K562 (cell line): Measurements from ENCODE around the gene PCDH9. TPM values are rescaled to one million over a fixed set of nuclear protein-coding genes. Genes with fewer than 3 reads are reported as not detected.

Experiments
- ATAC-seq: fragments of 200-7000 bp; cut with Tn5 transposase; 3 replicates; pipeline ENCODE4 v1.9.1; 2020; ENCODE audit warnings: moderate library complexity
- BruUV-seq: library from RNA; stranded (reverse); fragments of 400-500 nt; replicated peaks from 2 replicates; lab custom pipeline; 2021; lab: Mats Ljungman, UMichigan
- CTCF ChIA-PET: fragments of 300-600 bp; formaldehyde crosslinking; extraction: SDS; loops from one replicate; lab custom pipeline; 2021; ENCODE audit warnings: low intra/inter-chr PET ratio; lab: Yijun Ruan, JAX
- POLR2A ChIA-PET: fragments of 300-600, 350-650 bp; sonication (Branson Sonifier 250); formaldehyde crosslinking; extraction: SDS; loops from one replicate; lab custom pipeline; 2021; ENCODE audit warnings: antibody characterized with exemption, inconsistent platforms; lab: Yijun Ruan, JAX
- DNase-seq, 4 experiments: peaks; one replicate each; pipeline versions ENCODE4 v3.0.0 to v3.0.0-alpha.2; 2011 to 2018; ENCODE audit warnings: low spot score in 3 of 4, mixed read lengths in 3 of 4; ENCODE audit errors: extremely low read depth in 1 of 4
- FAIRE-seq: peaks from 2 replicates; lab custom pipeline; 2011; peaks lifted over from hg19 to GRCh38; lab: Jason Lieb, UNC
- H2AFZ ChIP-seq: 2 replicates; pipeline ENCODE4 v1.6.0; 2011; ENCODE audit warnings: low read depth, low read length, control low read depth, inconsistent platforms
- H3K27ac ChIP-seq: fragments of 200-600 bp; 3 replicates; pipeline ENCODE4 v1.8.0; 2011; ENCODE audit warnings: low read depth, mild to moderate bottlenecking, control low read depth, inconsistent platforms, low read length, moderate library complexity, mixed read lengths; ENCODE audit errors: extremely low read depth
- H3K27me3 ChIP-seq, 2 experiments: fragments of 300-600 bp in 1 of 2; 2 replicates in 1 of 2; 3 replicates in 1 of 2; pipeline versions ENCODE4 v1.6.0 to v1.8.0; 2011; ENCODE audit warnings: inconsistent platforms in 2 of 2, low read length in 2 of 2, mild to moderate bottlenecking in 1 of 2, mixed read lengths in 1 of 2, moderate library complexity in 1 of 2; ENCODE audit not compliant: control insufficient read depth in 2 of 2, insufficient read depth in 2 of 2
- H3K36me3 ChIP-seq: fragments of 300-600 bp; 3 replicates; pipeline ENCODE4 v1.8.0; 2011; ENCODE audit warnings: mild to moderate bottlenecking, low read length, inconsistent platforms; ENCODE audit not compliant: control insufficient read depth, insufficient read depth
- H3K4me1 ChIP-seq, 2 experiments: fragments of 200-600 bp in 1 of 2; replicated peaks in 1 of 2; 2 replicates in 1 of 2; 3 replicates in 1 of 2; pipeline versions ENCODE4 v1.5.1 to v1.8.0; 2011; ENCODE audit warnings: inconsistent platforms in 2 of 2, low read length in 2 of 2, mild to moderate bottlenecking in 1 of 2, mixed read lengths in 1 of 2, moderate library complexity in 1 of 2; ENCODE audit not compliant: control insufficient read depth in 2 of 2, insufficient read depth in 2 of 2
- H3K4me2 ChIP-seq: 2 replicates; pipeline ENCODE4 v1.6.1; 2011; ENCODE audit warnings: low read length, control low read depth, inconsistent platforms, mixed read lengths; ENCODE audit not compliant: insufficient read depth
- H3K4me3 ChIP-seq: fragments of 200-600 bp; sonication (generic), shearing (Covaris generic); 2 replicates; pipeline ENCODE4 v1.5.1; 2016; ENCODE audit warnings: control low read depth, inconsistent platforms
- H3K79me2 ChIP-seq: fragments of 200-600 bp; 3 replicates; pipeline ENCODE4 v1.8.0; 2011; ENCODE audit warnings: low read length, inconsistent platforms; ENCODE audit not compliant: control insufficient read depth, insufficient read depth
- H3K9ac ChIP-seq, 2 experiments: 2 replicates each; pipeline versions ENCODE4 v1.6.0 to v1.6.1; 2011; ENCODE audit warnings: low read depth in 2 of 2, low read length in 2 of 2, control low read depth in 1 of 2, inconsistent platforms in 1 of 2, mild to moderate bottlenecking in 1 of 2, mixed read lengths in 1 of 2; ENCODE audit not compliant: insufficient read depth in 1 of 2
- H3K9me1 ChIP-seq: one replicate; pipeline ENCODE4 v1.6.0; 2011; ENCODE audit warnings: inconsistent platforms, mild to moderate bottlenecking, low read length, moderate library complexity; ENCODE audit not compliant: control insufficient read depth, insufficient read depth
- H3K9me3 ChIP-seq: replicated peaks from 2 replicates; pipeline ENCODE4 v1.5.1; 2011; ENCODE audit warnings: low read depth, low read length, inconsistent platforms; ENCODE audit not compliant: control insufficient read depth, insufficient read depth
- H4K20me1 ChIP-seq: replicated peaks from 2 replicates; pipeline ENCODE4 v1.6.1; 2011; ENCODE audit warnings: low read length, inconsistent platforms, mixed read lengths; ENCODE audit not compliant: control insufficient read depth, insufficient read depth
- EZH2 ChIP-seq: IDR thresholded peaks from 2 replicates; pipeline ENCODE4 v1.6.1; 2012; ENCODE audit warnings: low read depth, mild to moderate bottlenecking, inconsistent platforms, low read length, borderline replicate concordance
- NFRKB ChIP-seq: fragments of 450-650 bp; IDR thresholded peaks from 2 replicates; pipeline ENCODE4 v1.6.1; 2016; ENCODE audit warnings: low read depth
- RBM14 ChIP-seq: fragments of 200-400 bp; formaldehyde crosslinking; IDR thresholded peaks from 2 replicates; pipeline ENCODE4 v1.6.1; 2018; ENCODE audit warnings: low read depth, mild to moderate bottlenecking, low read length, moderate library complexity, borderline replicate concordance; ENCODE audit not compliant: insufficient read depth
- YY1 ChIP-seq, 3 experiments: IDR thresholded peaks; 2 replicates each; pipeline ENCODE4 v1.6.1; 2011; ENCODE audit warnings: low read length in 2 of 3, mild to moderate bottlenecking in 2 of 3, moderate library complexity in 2 of 3, borderline replicate concordance in 1 of 3, control low read depth in 1 of 3, low read depth in 1 of 3; ENCODE audit not compliant: insufficient read depth in 3 of 3, insufficient replicate concordance in 2 of 3, control insufficient read depth in 1 of 3, insufficient read length in 1 of 3; ENCODE audit errors: extremely low read depth in 1 of 3
- in situ Hi-C: fragments of 300-500 bp; cut with MboI; formaldehyde crosslinking; loops from 4 replicates; pipeline ENCODE4 v1.15.0; 2018; ENCODE audit warnings: inconsistent platforms, mixed read lengths
- intact Hi-C: fragments of 100-400 bp; cut with micrococcal nuclease; formaldehyde crosslinking; loops from 2 replicates; pipeline ENCODE4 v1.14.2; 2022
- polyA plus RNA-seq, 8 experiments: library from polyadenylated mRNA; depleted of rRNA in 4 of 8; stranded (reverse) in 5 of 8; unstranded in 3 of 8; fragments of >200 nt; fragmentation: Nextera tagmentation in 2 of 8; fragmentation: Illumina TruSeq in 1 of 8; extraction: Ambion mirVana in 2 of 8; extraction: Trizol in 1 of 8; gene quantifications; 2 replicates each; pipeline versions ENCODE4 v1.2.1 to v1.2.3, GENCODE V29; 2011 to 2014; ENCODE audit warnings: inconsistent platforms in 1 of 8, missing spikeins in 1 of 8
- total RNA-seq, 7 experiments: library from RNA; depleted of rRNA in 6 of 7; stranded (reverse); fragments of >200 nt in 6 of 7; fragmentation: Illumina TruSeq in 2 of 7; extraction: Trizol in 2 of 7; gene quantifications; 2 replicates each; pipeline versions ENCODE4 v1.2.1 to v1.2.3, GENCODE V29; 2011 to 2021; ENCODE audit warnings: low replicate concordance in 1 of 7
- TF ChIP-seq, protein P1 (sequence below): fragments of 200-600 bp; sonication (generic); IDR thresholded peaks from one replicate; pipeline ENCODE4 v1.6.1; 2012; ENCODE audit warnings: mild to moderate bottlenecking, low read depth, low read length, inconsistent platforms
- TF ChIP-seq, protein P2 (sequence below), 3 experiments: fragments of 200-800 bp in 1 of 3; fragments of 250-450 bp in 1 of 3; fragments of 450-650 bp in 1 of 3; sonication (Bioruptor Pico) in 1 of 3; sonication (Bioruptor generic) in 1 of 3; formaldehyde crosslinking in 1 of 3; IDR thresholded peaks; 2 replicates each; pipeline versions ENCODE4 v1.6.1 to v1.8.0; 2016 to 2022; ENCODE audit warnings: mild to moderate bottlenecking in 2 of 3, missing genetic modification characterization in 2 of 3, missing compliant biosample characterization in 1 of 3, moderate library complexity in 1 of 3

PCDH9 gene
- total and polyA plus RNA-seq, 9 of the 15 experiments (the other 6 are each of a cell fraction or from before 2014, with no cell fraction given), result 1.1 to 6.7 (median 4.9) TPM

DNA sequence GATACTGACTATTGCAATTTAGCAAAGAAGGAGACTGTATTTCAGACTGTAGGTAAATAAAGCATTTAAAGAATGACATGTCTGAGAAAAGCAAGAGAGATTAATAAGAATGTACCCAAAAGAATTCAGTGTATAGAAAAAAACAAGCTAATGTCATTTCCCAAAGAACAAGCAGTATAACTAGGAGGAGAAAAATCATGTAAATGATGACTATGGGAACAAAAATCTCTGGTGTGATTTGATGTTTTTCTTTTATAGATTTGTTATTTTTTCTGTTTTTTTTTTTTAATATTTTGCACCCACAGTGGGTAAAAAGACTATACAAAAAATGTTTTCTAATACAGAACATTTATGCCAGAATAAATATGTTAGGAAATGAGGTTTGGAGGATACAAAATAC lies 801.0 kb downstream of the PCDH9 start:
- no peak overlapping the region for H3K4me2 ChIP-seq
- no peaks in the 10 kb centered on the region for H3K9me3 ChIP-seq
- ChIA-PET POLR2A (interaction anchor here (0.6 to 0.7 kb wide), 2 partner anchors 31 to 331 kb away, joined by 3 read pairs; no protein-coding TSS in a partner anchor), CTCF (no interaction called here)
- H3K4me1 ChIP-seq, result no peaks in the 10 kb centered on the region
- no peak overlapping the region for H3K9ac ChIP-seq
- no peaks in the 10 kb centered on the region for H3K9me1 ChIP-seq
- H2AFZ ChIP-seq, result no peak overlapping the region
- no peaks in the 10 kb centered on the region for H3K79me2 ChIP-seq
- BruUV-seq, result no TSS peak
- in situ Hi-C loops (no loop called here), intact Hi-C loops (no loop called here)
- no peak for FAIRE-seq
- no peaks in the 10 kb centered on the region for H3K36me3 ChIP-seq
- no peaks in the 10 kb centered on the region for H3K27me3 ChIP-seq
- no peak overlapping the region for H3K4me3 ChIP-seq
- no peak overlapping the region for H3K27ac ChIP-seq
- DNase-seq, result no peak
- no peaks in the 10 kb centered on the region for H4K20me1 ChIP-seq
- ATAC-seq, result no peak
- TF ChIP-seq, protein P1, sequence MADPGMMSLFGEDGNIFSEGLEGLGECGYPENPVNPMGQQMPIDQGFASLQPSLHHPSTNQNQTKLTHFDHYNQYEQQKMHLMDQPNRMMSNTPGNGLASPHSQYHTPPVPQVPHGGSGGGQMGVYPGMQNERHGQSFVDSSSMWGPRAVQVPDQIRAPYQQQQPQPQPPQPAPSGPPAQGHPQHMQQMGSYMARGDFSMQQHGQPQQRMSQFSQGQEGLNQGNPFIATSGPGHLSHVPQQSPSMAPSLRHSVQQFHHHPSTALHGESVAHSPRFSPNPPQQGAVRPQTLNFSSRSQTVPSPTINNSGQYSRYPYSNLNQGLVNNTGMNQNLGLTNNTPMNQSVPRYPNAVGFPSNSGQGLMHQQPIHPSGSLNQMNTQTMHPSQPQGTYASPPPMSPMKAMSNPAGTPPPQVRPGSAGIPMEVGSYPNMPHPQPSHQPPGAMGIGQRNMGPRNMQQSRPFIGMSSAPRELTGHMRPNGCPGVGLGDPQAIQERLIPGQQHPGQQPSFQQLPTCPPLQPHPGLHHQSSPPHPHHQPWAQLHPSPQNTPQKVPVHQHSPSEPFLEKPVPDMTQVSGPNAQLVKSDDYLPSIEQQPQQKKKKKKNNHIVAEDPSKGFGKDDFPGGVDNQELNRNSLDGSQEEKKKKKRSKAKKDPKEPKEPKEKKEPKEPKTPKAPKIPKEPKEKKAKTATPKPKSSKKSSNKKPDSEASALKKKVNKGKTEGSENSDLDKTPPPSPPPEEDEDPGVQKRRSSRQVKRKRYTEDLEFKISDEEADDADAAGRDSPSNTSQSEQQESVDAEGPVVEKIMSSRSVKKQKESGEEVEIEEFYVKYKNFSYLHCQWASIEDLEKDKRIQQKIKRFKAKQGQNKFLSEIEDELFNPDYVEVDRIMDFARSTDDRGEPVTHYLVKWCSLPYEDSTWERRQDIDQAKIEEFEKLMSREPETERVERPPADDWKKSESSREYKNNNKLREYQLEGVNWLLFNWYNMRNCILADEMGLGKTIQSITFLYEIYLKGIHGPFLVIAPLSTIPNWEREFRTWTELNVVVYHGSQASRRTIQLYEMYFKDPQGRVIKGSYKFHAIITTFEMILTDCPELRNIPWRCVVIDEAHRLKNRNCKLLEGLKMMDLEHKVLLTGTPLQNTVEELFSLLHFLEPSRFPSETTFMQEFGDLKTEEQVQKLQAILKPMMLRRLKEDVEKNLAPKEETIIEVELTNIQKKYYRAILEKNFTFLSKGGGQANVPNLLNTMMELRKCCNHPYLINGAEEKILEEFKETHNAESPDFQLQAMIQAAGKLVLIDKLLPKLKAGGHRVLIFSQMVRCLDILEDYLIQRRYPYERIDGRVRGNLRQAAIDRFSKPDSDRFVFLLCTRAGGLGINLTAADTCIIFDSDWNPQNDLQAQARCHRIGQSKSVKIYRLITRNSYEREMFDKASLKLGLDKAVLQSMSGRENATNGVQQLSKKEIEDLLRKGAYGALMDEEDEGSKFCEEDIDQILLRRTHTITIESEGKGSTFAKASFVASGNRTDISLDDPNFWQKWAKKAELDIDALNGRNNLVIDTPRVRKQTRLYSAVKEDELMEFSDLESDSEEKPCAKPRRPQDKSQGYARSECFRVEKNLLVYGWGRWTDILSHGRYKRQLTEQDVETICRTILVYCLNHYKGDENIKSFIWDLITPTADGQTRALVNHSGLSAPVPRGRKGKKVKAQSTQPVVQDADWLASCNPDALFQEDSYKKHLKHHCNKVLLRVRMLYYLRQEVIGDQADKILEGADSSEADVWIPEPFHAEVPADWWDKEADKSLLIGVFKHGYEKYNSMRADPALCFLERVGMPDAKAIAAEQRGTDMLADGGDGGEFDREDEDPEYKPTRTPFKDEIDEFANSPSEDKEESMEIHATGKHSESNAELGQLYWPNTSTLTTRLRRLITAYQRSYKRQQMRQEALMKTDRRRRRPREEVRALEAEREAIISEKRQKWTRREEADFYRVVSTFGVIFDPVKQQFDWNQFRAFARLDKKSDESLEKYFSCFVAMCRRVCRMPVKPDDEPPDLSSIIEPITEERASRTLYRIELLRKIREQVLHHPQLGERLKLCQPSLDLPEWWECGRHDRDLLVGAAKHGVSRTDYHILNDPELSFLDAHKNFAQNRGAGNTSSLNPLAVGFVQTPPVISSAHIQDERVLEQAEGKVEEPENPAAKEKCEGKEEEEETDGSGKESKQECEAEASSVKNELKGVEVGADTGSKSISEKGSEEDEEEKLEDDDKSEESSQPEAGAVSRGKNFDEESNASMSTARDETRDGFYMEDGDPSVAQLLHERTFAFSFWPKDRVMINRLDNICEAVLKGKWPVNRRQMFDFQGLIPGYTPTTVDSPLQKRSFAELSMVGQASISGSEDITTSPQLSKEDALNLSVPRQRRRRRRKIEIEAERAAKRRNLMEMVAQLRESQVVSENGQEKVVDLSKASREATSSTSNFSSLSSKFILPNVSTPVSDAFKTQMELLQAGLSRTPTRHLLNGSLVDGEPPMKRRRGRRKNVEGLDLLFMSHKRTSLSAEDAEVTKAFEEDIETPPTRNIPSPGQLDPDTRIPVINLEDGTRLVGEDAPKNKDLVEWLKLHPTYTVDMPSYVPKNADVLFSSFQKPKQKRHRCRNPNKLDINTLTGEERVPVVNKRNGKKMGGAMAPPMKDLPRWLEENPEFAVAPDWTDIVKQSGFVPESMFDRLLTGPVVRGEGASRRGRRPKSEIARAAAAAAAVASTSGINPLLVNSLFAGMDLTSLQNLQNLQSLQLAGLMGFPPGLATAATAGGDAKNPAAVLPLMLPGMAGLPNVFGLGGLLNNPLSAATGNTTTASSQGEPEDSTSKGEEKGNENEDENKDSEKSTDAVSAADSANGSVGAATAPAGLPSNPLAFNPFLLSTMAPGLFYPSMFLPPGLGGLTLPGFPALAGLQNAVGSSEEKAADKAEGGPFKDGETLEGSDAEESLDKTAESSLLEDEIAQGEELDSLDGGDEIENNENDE, result no peak
- TF ChIP-seq YY1 (IDR thresholded peaks at IDR 0.05; ENCODE audit: borderline replicate concordance in 1 of 3, control insufficient read depth in 1 of 3, extremely low read depth in 1 of 3, insufficient read depth in 3 of 3, insufficient read length in 1 of 3, insufficient replicate concordance in 2 of 3, low read depth in 1 of 3, low read length in 2 of 3) (no peak), RBM14 (no peak), NFRKB (no peak), EZH2 (no peak)
- TF ChIP-seq, protein P2, sequence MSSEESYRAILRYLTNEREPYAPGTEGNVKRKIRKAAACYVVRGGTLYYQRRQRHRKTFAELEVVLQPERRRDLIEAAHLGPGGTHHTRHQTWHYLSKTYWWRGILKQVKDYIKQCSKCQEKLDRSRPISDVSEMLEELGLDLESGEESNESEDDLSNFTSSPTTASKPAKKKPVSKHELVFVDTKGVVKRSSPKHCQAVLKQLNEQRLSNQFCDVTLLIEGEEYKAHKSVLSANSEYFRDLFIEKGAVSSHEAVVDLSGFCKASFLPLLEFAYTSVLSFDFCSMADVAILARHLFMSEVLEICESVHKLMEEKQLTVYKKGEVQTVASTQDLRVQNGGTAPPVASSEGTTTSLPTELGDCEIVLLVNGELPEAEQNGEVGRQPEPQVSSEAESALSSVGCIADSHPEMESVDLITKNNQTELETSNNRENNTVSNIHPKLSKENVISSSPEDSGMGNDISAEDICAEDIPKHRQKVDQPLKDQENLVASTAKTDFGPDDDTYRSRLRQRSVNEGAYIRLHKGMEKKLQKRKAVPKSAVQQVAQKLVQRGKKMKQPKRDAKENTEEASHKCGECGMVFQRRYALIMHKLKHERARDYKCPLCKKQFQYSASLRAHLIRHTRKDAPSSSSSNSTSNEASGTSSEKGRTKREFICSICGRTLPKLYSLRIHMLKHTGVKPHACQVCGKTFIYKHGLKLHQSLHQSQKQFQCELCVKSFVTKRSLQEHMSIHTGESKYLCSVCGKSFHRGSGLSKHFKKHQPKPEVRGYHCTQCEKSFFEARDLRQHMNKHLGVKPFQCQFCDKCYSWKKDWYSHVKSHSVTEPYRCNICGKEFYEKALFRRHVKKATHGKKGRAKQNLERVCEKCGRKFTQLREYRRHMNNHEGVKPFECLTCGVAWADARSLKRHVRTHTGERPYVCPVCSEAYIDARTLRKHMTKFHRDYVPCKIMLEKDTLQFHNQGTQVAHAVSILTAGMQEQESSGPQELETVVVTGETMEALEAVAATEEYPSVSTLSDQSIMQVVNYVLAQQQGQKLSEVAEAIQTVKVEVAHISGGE (CRISPR knock-in tag; IDR thresholded peaks at IDR 0.05), result no peak
